ENCODE results near the gene RTN4RL1.
"Not testable (repeated sequence)": the region's sequence is repeated elsewhere in the genome, so short reads cannot be mapped to it uniquely, and the experiment has no call there.

The RTN4RL1 gene

DNA sequence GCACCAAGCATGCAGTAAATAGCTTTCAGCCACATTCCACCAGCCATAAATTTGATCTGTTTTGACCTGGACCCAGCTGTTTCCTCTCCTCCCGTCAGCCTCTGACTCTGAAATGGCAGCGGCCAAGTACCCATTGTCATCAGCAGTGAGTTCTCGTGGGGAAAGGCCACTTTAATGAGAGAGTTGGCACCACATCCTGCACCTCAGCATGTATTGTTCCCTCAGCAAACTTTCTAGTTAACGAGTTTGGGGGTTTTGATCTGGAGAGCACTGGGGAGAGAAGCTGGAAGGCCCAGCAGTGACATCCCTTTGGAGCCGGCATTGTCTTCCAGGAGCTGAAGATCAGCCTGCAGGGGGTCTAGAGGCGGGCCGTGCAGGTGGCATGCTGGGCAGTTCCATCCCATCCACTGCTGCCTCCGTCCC lies 110.5 kb downstream of the RTN4RL1 start:
- no peak for DNase-seq

DNA sequence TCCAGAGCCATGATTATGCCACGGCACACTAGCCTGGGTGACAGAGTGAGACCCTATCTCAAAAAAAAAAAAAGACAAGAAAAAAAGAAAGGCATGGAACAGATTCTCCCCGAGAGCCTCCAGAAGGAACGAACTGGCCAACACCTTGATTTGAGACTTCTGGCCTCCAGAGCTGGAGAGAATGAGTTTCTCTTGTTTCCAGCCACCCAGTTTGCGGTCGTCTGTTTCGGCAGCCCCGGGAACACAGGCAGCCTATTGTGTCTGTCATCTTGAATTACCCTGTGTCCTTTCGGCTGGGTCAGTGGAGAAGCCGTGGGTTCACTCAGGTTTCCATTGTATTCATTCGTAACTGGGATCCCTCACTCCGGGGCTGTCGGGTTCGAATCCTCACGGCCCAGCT lies 111.4 kb downstream of the RTN4RL1 start:
- no peak for DNase-seq

DNA sequence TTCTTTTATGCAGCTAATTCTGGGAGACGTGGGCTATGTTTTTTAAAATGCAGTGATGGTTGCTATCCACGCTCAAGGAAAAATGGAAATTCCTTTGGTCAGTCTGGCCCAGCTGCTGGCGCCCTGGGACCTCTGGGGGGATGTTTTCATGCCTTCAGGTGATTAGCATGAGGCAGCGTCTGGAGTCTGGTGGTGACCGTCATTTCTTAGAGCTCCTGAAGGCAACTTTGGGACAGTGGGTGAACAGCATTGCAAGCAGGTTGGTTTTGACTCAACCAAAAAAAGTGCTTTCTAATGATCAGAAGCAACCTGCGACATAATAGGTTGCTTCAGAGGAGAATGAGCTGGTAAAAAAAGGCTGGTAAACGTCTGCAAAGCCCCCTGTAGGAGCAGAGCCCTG lies 113.0 kb downstream of the RTN4RL1 start:
- DNase-seq = no peak

DNA sequence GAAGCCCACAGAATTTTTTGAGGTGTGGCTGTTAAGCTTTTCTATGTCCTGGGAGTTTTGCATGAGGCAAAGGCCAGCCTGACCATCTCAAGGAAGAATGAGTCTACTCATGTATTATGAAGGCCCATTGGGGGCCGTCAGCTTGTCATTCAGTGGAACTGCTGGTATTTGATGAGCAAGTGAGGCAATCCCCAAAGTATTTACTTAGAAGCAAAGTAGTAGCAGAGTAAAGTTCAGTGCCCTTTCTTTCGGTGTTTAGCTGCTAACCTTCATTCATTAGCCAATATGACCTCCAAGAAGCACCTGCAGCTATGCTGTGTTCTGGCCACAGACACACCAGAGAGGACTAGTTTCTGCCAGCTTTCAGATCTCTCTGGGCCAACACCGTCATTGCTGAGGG lies 115.1 kb downstream of the RTN4RL1 start:
- DNase-seq = no peak

DNA sequence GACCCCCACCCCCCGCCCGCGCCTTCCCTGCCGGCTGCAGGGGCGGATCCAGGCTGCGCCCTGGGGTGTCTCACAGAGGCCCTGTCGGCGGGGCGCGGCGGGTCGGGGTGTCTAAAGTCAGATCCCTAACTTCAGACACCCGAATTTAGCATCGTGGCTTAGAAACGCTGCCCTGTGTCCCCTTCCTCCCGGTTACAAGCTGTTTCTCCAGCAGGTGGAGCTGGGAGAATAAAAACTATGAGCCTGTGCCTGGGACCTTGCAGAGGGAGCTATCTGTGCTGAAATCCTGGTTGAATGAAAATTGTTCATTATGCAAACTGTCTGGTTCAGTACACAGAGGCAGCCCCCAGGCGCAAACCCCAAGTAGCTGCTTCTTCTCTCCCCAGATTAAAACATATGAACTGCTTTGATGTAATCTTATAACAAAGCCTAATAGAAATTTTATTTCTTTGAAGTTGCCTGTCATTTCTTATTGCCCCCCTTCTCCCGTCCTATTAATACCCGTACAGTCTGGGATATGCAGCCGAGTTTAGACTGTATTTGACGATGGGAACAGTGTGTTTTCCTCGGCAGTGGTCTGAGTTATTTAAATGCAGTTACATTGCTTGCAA lies 116.3 kb downstream of the RTN4RL1 start:
- DNase-seq = peak; percentile 16

DNA sequence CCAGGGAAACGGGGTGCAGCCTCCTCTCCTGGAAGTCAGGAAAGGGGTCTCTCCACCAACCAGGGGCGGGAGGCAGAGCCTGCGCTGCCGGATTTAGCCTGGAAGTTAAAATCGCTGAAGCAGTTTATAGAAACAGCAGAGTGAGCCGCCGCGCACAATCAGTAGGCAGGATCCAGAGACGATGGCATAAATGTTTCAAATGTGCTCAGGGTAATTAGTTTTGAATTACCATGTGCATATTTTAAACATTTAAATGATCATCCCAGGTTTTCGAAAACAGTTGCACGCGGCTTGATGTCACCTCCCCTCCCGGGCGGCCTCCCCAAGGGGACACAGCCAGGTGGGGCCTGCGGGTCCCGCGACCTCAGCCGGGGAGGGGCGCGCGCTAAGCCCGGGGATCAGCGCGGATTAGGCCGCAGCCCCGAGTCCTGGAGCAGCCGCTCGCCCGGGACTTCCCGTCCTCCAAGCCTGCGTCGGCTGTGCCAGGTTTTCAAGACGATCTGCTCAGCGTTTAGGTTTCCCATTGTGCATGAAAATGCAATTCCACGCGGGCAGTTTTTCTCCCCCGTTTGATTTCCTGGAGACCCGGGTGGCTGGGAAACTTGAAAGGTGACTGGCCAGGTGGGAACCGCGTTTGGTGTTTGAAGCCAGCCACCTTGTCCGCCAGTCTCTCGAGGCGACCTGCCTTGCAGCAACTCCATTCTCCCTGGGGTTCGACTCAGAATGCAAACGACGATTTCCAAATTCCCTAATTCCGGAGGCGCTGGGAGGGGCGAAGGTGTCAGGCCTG lies 117.0 kb downstream of the RTN4RL1 start:
- no peak for DNase-seq

DNA sequence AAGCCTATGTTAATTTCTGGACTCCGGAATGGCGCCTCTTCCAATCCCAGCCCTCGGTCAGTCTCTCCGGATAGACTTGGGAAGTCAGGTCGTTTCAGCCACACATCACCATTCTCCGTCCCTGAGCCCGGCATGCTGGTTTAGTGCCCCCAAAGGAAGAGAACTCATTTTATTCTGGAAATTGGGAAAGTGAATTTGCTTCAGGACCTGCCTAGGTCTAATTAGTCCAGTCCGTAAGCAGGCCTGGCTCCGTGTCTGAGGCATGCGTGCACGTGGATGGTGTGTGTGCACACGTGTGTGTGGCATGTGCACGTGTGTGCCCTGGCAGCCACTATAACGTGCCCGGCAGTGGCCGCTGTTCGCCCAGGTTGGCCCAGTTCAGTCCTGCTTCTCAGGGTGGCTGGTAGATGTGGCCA lies 117.9 kb downstream of the RTN4RL1 start:
- DNase-seq = no peak

DNA sequence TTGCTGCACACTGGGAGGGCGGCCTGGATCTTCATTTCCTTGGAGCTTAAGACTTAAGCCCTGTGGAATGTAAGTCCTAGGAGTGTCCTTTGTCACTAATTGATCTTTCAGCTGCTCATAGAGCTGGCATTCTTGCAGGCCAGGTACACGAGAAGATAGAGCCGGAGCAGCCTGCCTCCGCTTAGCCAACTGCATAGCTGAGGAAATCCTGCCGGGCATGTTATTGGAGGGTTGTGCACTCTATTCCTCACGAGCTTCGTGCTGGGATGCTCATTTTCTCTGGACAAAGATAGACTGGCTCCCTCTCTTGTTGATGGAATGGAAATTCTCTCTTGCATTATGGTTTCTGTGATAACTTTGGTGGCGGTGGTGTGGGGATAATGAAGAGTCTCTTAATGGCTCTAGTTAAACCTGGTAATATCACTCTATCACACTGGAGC lies 118.5 kb downstream of the RTN4RL1 start:
- no peak for DNase-seq

DNA sequence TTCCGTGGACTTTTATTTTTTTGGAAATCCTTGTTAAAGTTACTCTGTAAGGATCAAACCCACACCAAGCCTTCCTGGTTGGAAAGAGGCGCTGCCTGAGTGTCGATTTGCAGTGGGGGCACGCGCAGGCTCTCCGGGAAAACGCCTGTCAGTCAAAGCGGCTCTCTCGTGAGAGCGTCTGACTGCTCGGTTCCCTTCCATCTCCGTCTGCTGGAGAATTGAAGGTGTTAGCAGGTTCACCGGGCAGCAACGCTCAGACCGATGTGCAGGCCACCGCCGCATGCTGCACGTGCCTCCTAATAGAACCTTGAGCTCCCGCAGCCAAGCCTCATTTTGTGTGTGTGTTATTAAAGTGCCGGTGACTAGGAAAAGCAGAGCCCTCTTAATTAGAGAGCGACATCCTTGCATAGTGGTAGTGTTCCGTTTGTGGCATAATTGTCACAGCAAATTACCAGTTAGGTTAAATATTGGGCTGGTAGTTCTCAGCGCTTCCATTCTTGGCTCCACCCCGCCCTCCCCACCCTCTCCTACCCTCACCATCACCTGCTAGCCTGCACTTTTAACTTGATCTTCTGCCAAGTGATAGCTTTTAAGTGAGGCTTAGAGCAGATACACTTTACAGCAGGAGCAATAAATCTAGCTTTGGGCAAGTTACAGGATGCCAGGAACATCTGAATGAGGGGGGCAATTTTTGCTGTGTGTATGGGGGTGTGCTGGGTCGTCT lies 119.8 kb downstream of the RTN4RL1 start:
- no peak for DNase-seq

DNA sequence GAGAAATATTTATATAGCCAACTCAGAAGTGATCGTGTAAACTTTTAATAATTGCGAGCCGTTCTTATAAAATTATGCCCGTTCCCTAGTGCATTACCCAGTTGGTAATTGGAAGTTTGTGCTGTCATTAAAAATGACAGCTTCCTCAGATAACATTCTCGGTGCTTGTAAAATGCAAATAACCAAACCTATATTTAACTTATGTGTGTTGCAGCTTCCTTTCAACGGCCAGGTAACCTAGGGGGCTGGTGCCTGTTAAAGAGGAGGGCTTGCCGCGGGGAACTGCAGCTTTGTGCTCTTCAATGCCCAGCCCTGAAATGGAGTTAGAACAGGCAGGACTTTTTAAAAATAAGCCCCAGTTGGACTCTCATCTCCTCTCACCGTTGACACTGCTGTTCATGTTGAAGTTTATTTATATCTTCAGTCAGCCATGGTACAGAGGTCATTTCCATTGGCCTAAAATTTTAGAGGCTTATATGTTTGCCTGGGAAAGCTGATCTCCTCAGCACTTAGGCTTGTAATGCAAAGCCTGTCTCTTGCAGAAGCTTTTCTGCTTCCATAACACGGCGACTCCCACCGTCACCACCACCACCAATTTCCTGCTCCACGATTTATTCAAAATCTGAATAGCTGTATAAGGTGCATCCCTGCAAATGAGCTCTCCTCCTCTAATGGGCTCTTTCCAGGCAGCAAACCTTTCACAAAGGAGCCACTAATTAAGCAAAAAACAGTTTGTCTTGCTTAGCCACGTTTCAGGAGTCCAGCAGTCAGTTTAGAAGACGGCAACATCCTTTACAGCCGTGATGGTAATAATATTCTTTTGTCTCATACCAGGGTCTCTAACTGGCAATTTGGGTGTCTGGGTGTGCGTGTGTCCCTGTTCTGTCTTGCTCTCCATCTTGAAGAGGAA lies 120.6 kb downstream of the RTN4RL1 start:
- no peak for DNase-seq

DNA sequence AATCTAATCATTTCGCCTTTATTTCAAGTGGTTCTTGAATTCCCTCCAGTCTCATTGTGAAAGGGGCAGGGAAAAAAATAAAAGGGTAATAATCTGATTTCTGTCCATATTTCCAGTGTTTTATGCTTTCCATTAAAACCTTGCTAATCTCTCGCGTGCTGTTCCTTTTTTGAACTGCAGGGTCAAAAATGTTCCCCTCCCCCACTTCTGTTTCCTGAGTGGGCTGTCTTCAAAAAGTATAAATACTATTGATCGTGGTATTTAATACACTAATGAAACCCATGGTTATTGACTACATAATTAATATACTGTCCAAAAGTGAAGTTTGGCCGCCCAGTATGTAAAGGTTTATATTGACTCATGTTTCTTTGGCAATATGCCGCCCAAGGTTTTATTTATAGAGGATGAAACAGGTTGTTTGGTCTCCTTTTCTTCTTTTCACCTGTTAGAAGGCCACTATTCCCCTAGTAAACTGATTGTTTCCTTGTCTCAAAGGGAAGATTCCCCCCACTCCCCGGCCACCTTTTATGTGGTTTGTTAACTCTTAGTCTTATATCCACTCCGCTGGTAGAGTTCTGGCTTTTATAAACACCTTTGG lies 125.6 kb downstream of the RTN4RL1 start:
- DNase-seq = no peak

DNA sequence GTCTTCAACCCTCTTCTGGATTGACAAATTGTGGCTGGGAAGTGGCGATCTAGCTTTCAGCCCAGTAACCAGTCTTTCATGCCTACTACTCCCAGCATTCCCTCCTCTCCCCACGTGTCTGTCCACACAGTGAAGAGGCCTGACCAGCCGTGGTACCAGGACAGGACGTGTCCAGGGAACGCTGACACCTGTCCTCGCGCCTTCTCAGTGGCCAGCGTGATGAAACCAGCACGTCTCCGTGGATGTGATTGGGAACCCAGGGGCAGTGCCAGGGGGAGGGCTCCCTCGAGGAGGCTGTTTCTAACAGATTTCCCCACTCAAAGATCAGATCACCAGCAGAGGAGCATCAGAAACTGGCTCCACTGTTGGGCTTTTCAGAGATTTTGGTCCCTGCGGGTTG lies 126.3 kb downstream of the RTN4RL1 start:
- no peak for DNase-seq

DNA sequence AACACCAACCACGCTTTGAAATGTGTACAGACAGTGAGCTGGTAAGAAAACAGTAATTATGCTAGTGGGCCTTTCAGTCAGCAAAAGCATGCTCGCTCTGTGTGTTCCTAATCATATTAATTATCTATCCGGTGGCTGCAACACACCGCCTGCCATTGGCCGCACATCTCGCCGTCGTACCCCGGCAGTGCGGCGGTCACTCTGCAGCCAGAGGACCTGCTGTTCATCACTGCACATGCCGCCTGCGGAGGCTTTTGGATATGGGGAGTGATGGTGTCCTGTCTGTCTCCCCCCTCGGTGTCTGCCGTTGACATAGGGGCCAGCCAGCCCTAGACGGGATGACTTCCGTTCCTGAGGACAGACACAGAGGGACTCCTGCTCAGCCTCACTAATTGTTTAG lies 126.8 kb downstream of the RTN4RL1 start:
- DNase-seq = no peak

DNA sequence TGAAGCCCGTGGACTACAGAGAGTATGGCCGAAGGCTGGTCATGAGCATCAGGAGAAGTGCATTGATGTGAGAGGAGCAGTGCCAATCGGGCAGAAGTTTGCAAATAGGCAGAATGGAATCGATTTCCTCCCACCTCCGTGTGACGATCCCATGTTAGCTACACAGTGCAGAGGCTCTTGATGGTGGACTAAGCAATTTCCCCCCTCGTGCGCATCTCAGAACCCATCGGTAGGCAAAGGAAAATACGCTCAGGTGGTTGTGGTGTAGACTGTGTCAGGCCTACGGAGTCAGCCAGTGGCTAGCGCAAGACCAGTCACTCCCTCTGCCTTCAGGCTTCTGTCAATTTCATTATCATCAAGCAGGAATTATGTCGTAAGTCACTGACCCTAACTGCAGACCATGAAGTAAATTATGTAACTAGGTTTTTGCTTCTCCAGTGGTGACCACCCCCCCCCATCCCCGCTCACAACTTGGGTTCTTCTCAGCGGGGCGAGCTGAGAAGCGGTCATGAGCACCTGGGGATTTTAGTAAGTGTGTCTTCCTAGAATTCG lies 128.0 kb downstream of the RTN4RL1 start:
- DNase-seq = no peak

DNA sequence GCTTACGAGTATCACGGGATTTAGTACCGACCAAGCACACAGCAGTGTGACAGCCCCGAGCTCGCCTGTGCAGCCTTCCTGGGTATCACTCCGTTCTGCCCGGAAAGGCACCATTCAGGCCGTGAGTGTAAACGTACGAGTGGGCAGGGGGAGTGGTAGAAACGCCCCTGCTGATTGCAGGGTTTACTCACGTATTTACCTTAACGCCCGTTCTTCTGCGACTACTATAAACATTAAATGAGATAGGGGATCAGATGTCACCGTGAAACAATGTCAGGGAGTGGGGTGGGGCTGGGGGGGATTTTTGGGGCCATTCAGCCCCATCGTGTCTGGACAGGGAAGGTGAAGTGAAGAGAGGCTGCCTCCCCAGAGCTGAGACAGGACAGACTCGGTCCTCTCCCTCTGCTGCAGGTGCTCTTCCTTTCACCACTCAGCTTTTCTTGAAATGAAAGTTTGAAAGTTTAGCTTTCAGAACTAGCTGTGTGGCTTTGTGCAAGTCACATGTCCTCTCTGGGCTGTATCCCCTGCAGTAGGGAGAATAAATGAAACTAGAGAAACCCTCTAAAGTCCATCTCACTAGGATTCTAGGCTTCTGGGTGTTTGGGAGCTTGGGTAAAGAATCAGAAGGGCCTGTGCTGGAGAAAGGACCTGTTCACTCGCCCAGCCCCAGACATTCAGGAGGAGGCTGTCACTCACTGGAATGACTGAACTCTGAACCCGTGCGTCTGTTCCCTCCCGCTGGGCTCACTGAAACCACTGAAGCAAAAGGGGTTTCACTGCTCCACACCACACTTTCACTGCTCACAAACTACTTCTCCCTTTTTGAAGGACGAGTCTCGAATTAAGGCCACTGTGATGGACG lies 128.7 kb downstream of the RTN4RL1 start:
- no peak for DNase-seq

DNA sequence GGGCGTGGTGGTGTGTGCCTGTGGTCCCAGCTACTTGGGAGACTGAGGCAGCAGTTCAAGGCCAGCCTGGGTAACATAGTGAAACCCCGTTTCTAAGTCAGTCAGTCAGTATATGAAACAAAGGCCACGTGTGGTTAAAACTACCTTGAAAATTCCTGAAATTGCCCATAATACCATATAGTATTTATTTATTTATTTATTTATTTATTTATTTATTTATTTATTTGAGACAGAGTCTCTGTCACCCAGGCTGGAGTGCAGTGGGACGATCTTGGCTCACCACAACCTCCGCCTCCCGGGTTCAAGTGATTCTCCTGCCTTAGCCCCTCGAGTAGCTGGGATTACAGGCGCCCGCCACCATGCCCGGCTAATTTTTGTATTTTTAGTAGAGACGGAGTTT lies 129.7 kb downstream of the RTN4RL1 start:
- not testable (repeated sequence) for DNase-seq

DNA sequence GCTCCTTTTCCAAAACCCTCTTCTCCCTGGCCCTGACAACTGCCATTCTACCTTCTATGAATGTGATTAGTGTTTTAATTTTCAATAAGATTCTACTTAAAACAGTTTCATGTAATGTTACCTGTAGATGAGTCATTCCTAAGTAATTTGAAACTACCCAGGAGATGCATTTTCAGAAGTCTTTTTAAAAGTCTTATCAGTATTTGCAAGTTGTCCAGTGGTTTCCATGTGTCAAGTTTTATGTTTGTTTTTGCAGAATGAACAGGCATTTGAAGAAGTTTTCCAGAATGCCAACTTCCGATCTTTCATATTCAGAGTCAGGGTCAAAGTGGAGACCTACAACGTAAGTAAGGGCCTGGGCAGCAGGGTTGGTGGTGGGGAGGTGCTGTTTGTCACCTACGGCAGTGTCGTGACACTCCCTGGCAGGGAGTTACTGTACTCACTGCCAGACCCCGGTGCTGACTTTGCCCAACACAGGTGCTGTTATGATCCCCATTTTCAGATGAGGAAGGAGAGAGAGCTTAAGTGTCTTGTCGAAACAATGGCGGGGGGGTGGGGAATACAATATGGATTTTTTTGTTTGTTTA lies 130.3 kb downstream of the RTN4RL1 start:
- DNase-seq = no peak

DNA sequence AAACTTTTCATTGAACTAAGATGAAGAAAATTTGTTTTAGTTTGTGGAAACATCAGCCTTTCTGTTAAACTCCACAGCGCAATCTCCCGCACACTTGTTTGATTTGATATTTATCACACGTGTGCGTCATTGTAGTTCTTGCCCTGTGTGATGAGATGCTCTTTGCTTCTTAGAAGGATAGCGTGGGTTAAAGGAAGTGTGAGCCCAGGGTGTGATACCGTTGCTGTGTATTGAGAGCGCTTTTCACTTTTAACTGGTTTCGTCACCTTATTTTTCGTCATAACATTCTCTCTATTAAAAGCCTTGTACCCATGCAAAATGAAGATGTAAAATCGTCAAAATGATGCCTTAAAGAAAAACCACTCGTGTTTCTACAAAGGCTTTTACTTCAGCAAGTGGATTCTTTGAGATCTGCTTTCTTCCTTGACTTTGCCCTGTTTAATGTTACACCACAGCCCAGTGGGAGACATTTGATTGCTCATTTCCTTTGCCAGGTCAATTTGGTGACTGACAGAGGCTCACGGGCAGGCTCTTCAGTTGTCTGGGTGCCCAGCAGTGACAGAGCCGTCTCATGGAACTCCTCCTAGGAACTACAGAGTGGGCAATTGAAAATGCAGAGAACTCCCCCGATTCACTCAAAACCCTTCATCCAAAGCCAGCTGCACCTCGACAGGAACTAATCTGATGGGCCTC lies 134.2 kb downstream of the RTN4RL1 start:
- DNase-seq = peak; percentile 41

DNA sequence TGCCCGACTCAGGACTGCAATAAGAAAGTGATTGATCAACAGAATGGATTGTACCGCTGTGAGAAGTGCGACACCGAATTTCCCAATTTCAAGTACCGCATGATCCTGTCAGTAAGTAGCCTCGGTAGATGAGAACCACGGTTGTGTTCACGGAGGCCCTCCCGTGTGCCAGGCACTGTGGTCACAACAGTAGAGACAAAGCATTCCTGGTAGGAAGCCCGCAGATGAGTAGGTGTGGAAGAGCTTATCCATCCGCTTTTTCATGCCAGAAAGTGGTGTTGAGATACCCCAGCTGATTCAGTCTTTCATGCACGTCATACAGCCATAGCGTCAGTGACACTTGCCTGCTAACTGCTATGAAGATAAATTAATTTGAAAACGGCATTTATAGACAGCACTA lies 136.4 kb downstream of the RTN4RL1 start:
- no peak for DNase-seq
